SJSA1 (cell line): ENCODE results near the gene CYS1. TPM values are rescaled to one million over a fixed set of nuclear protein-coding genes. Genes with fewer than 3 reads are reported as not detected.
"Not testable (repeated sequence)": the region's sequence is repeated elsewhere in the genome, so short reads cannot be mapped to it uniquely, and the experiment has no call there.

Experiments
- DNase-seq, 2 experiments: peaks; one replicate each; pipeline ENCODE4 v3.0.0-alpha.2; 2015 to 2020; ENCODE audit warnings: low spot score in 2 of 2, low read depth in 1 of 2
- H3K27ac ChIP-seq: fragments of 250-450 bp; sonication (Bioruptor Pico); 2 replicates; pipeline ENCODE4 v1.5.1; 2020; ENCODE audit warnings: mild to moderate bottlenecking, moderate library complexity
- H3K27me3 ChIP-seq: fragments of 250-450 bp; sonication (Bioruptor Pico); replicated peaks from 2 replicates; pipeline ENCODE4 v1.5.1; 2020; ENCODE audit warnings: mild to moderate bottlenecking, moderate library complexity
- H3K36me3 ChIP-seq: fragments of 250-450 bp; sonication (Bioruptor Pico); 2 replicates; pipeline ENCODE4 v1.5.1; 2020; ENCODE audit warnings: mild to moderate bottlenecking
- H3K4me1 ChIP-seq: fragments of 250-450 bp; sonication (Bioruptor Pico); replicated peaks from 2 replicates; pipeline ENCODE4 v1.6.1; 2021; ENCODE audit warnings: mild to moderate bottlenecking
- H3K4me3 ChIP-seq: fragments of 250-450 bp; sonication (Bioruptor Pico); 2 replicates; pipeline ENCODE4 v1.5.1; 2020; ENCODE audit warnings: mild to moderate bottlenecking
- H3K9me3 ChIP-seq: fragments of 250-450 bp; sonication (Bioruptor Pico); replicated peaks from 2 replicates; pipeline ENCODE4 v1.5.1; 2020; ENCODE audit warnings: mild to moderate bottlenecking
- total RNA-seq: library from RNA; depleted of rRNA; stranded (reverse); fragments of >200 nt; shearing (Covaris generic); gene quantifications from 2 replicates; pipeline ENCODE4 v1.2.3, GENCODE V29; 2014

CYS1 gene
- total RNA-seq, 1 experiment from 2014 or later = 21.3 TPM

DNA sequence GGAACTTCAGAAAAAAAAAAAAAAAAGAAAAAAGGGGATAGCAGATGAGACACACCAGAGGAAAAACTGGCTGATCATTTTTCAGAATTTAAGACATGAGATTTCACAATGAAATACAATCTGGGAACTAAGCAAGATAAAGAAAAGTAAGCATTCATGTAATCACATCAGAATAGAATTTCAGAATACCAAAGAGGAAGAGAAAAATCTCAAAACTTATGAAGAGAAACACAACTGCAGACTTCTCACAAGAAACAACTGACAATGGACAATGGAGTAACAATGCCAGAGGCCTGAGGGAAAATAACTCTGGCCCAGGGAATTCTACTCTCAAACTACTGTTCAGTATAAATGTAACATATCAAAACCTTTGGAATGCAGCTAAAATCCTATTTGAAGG, 29.1 kb upstream of the CYS1 start:
- Histone ChIP-seq H3K9me3 (no peaks in the 10 kb centered on the region), H3K4me1 (peaks cover 11% of the 10 kb centered on the region), H3K27me3 (no peaks in the 10 kb centered on the region), H3K36me3 (no peaks in the 10 kb centered on the region), H3K4me3 (no peak overlapping the region), H3K27ac (peak overlapping the region; percentile 18)
- DNase-seq = peak in 1 of 2 experiments; percentile 34

DNA sequence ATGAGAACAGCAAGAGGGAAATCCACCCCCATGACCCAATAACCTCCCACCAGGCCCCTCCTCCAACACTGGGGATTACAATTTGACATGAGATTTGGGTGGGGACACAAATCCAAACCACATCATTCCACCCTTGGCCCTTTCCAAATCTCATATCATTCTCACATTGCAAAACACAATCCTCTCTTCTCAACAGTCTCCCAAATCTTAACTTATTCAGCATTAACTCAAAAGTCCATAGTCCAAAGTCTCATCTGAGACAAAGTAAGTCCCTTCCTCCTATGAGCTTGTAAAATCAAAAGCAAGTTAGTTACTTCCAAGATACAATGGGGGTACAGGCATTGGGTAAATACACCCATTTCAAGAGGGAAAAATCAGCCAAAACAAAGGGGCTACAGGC, 24.7 kb upstream of the CYS1 start:
- H3K36me3 ChIP-seq, H3K9me3 ChIP-seq, H3K4me3 ChIP-seq, H3K27me3 ChIP-seq, H3K27ac ChIP-seq, DNase-seq: not testable (repeated sequence)
- peaks cover 11% of the 10 kb centered on the region for H3K4me1 ChIP-seq

DNA sequence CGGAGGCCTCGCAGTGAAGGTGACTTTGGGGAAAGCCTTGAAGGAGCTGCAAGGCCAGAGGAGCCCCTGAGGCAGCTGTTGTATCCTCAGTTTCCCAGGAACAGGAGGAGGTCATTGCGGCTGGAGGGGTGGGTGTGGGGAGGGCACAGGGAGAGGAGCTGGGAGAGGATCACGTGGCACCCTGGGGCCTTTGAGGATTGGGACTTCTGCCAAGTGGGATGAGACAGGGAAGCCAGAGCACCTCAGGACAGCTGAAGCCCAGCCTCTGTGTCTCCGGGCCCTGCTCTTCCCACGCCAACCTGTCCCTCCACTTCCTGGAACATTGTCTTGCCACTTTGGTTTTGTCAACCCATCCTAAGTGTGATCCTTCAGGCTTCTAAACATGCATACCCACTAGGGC, 23.0 kb upstream of the CYS1 start:
- Histone ChIP-seq H3K9me3 (no peaks in the 10 kb centered on the region), H3K27me3 (no peaks in the 10 kb centered on the region)
- no peak for DNase-seq

DNA sequence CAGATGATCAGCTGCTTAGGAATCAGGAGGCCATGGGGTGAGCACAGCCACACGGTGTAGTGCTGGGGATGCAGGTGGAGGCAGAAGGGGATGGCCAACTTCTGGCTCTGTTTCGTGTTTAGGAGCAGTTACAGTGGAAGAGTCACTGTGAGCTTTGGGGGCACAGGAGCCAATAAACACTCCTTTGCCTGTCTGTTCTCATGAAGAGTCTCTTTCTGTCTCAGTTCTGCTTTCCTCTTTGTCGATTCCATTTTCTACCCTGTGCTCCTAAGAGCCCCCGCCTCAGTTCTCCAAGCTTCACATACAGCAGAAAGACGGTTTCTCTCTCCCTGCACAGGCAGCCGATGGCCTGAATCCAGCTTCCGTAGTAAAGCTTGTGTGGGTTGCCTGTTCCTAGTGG, 21.3 kb upstream of the CYS1 start:
- H3K9me3 ChIP-seq = no peaks in the 10 kb centered on the region
- peaks cover 9% of the 10 kb centered on the region for H3K4me1 ChIP-seq
- no peak overlapping the region for H3K27ac ChIP-seq
- H3K27me3 ChIP-seq = no peaks in the 10 kb centered on the region
- no peak overlapping the region for H3K4me3 ChIP-seq
- no peak for DNase-seq
- H3K36me3 ChIP-seq = no peaks in the 10 kb centered on the region

More for the DNA sequence above, 23.0 kb upstream of the CYS1 start:
- H3K27ac ChIP-seq = no peak overlapping the region
- no peak overlapping the region for H3K4me3 ChIP-seq
- H3K36me3 ChIP-seq = no peaks in the 10 kb centered on the region
- no peaks in the 10 kb centered on the region for H3K4me1 ChIP-seq

GRCh38 chr2:10097352-10098148, 17.3 kb upstream of the CYS1 start:
- Histone ChIP-seq H3K4me3 (no peak overlapping the region), H3K27ac (no peak overlapping the region), H3K4me1 (peaks cover 9% of the 10 kb centered on the region), H3K36me3 (no peaks in the 10 kb centered on the region), H3K9me3 (no peaks in the 10 kb centered on the region), H3K27me3 (no peaks in the 10 kb centered on the region)
- DNase-seq = peak; percentile 62 to 74

DNA sequence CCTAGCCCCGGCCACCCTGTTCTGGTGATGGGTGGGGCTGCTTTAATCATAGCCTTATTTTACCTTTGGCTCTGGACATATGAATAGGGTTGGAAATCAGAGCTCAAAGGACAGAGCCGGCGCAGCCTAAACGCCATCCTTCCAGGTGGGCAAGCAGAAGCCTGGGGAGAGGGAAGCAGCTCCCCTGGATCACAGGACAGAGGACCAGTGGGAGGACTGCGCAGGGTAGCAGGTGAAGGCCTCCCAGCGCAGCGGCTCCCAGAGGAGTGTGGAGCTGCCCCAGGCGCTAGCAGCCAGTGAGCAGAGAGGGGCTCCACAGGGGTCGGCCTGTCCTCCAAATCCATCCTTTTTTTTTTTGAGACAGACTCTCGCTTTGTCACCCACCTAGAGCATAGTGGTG, 16.4 kb upstream of the CYS1 start:
- no peaks in the 10 kb centered on the region for H3K36me3 ChIP-seq
- H3K9me3 ChIP-seq = peaks cover 3% of the 10 kb centered on the region; the same call in 1 of the 2 replicates
- no peaks in the 10 kb centered on the region for H3K27me3 ChIP-seq
- H3K4me3 ChIP-seq = no peak overlapping the region
- no peak overlapping the region for H3K27ac ChIP-seq
- no peak for DNase-seq
- peaks cover 9% of the 10 kb centered on the region for H3K4me1 ChIP-seq

- no peaks in the 10 kb centered on the region; the same call in 1 of the 2 replicates for H3K27me3 ChIP-seq
- H3K4me1 ChIP-seq = peaks cover 9% of the 10 kb centered on the region
- peaks cover 8% of the 10 kb centered on the region; the same call in 1 of the 2 replicates for H3K9me3 ChIP-seq
- no peak for DNase-seq
- H3K36me3 ChIP-seq = no peaks in the 10 kb centered on the region
- H3K27ac ChIP-seq = no peak overlapping the region
- no peak overlapping the region for H3K4me3 ChIP-seq
Measured at GRCh38 chr2:10095175-10095574, 15.0 kb upstream of the CYS1 start.

- DNase-seq = no peak
Measured at GRCh38 chr2:10094271-10094814, 14.1 kb upstream of the CYS1 start.

GRCh38 chr2:10091889-10092244, 11.7 kb upstream of the CYS1 start:
- DNase-seq, H3K9me3 ChIP-seq, H3K27ac ChIP-seq, H3K36me3 ChIP-seq, H3K27me3 ChIP-seq, H3K4me3 ChIP-seq, H3K4me1 ChIP-seq: not testable (repeated sequence)

More at GRCh38 chr2:10094271-10094814, 14.1 kb upstream of the CYS1 start:
- H3K27me3 ChIP-seq = peaks cover 4% of the 10 kb centered on the region; the same call in 1 of the 2 replicates
- H3K4me3 ChIP-seq = no peak overlapping the region
- no peak overlapping the region for H3K27ac ChIP-seq
- no peaks in the 10 kb centered on the region for H3K36me3 ChIP-seq
- peaks cover 8% of the 10 kb centered on the region; the same call in 1 of the 2 replicates for H3K9me3 ChIP-seq
- H3K4me1 ChIP-seq = peaks cover 9% of the 10 kb centered on the region

DNA sequence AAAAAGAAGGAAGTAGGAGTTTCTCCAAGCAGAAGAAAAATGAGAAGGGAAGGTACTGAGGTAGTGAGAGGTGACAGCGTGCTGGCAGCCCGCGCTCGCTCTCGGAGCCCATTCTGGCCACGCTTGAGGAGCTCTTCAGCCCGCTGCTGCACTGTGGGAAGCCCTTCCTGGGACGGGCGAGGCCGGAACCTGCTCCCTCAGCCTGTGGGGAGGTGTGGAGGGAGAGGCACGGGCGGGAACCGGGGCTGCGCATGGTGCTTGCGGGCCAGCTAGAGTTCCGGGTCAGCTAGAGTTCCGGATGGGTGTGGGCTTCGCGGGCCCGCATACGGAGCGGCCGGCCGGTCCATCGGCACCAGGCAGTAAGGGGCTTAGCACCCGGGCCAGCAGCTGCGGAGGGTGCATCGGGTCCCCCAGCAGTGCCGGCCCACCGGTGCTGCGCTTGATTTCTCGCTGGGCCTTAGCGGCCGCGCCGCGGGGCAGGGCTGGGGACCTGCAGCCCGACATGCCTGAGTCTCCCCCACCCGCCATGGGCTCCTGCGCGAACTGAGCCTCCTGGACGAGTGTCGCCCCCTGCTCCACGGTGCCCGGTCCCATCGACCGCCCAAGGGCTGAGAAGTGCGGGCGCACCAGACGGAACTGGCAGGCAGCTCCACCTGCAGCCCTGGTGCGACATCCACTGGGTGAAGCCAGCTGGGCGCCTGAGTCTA, 11.1 kb upstream of the CYS1 start:
- Histone ChIP-seq H3K4me3 (no peak overlapping the region), H3K27ac (no peak overlapping the region), H3K36me3 (no peaks in the 10 kb centered on the region), H3K27me3 (peaks cover 4% of the 10 kb centered on the region; the same call in 1 of the 2 replicates), H3K4me1 (no peaks in the 10 kb centered on the region), H3K9me3 (peaks cover 8% of the 10 kb centered on the region; the same call in 1 of the 2 replicates)
- no peak for DNase-seq

- peaks cover 8% of the 10 kb centered on the region; the same call in 1 of the 2 replicates for H3K9me3 ChIP-seq
- no peak overlapping the region for H3K27ac ChIP-seq
- H3K36me3 ChIP-seq = no peaks in the 10 kb centered on the region
- H3K4me1 ChIP-seq = no peaks in the 10 kb centered on the region
- no peak for DNase-seq
- peaks cover 4% of the 10 kb centered on the region; the same call in 1 of the 2 replicates for H3K27me3 ChIP-seq
- no peak overlapping the region for H3K4me3 ChIP-seq
Measured at GRCh38 chr2:10089565-10090190, 9.5 kb upstream of the CYS1 start.

- no peaks in the 10 kb centered on the region for H3K36me3 ChIP-seq
- no peak overlapping the region for H3K27ac ChIP-seq
- H3K4me1 ChIP-seq = peaks cover 5% of the 10 kb centered on the region; the same call in 1 of the 2 replicates
- peaks cover 9% of the 10 kb centered on the region; the same call in 1 of the 2 replicates for H3K27me3 ChIP-seq
- no peak overlapping the region for H3K4me3 ChIP-seq
- no peak for DNase-seq
- H3K9me3 ChIP-seq = peaks cover 8% of the 10 kb centered on the region; the same call in 1 of the 2 replicates
Measured at GRCh38 chr2:10087360-10087759, 7.1 kb upstream of the CYS1 start.

DNA sequence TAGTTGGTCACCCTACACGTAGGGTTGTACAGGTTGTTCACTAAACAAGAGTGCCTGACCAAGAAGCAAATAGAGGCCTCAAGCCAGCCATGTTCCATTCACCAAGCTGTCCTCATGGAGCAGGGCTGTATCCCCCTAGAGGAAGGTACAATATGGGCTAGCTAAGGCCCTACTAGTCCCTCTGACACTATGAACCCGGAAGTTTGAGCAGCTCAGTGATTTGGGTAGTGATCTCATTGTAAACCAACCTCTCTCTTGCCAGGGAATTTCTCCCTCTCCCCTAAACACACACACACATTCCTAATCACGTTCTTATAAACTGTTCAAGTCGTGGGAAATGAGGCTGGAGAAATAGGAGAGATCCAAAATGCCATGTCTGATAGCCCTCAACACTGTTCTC, 6.7 kb upstream of the CYS1 start:
- H3K9me3 ChIP-seq = peaks cover 8% of the 10 kb centered on the region; the same call in 1 of the 2 replicates
- H3K4me3 ChIP-seq = no peak overlapping the region
- DNase-seq = no peak
- H3K27me3 ChIP-seq = peaks cover 9% of the 10 kb centered on the region; the same call in 1 of the 2 replicates
- peaks cover 5% of the 10 kb centered on the region; the same call in 1 of the 2 replicates for H3K4me1 ChIP-seq
- H3K36me3 ChIP-seq = no peaks in the 10 kb centered on the region
- H3K27ac ChIP-seq = no peak overlapping the region
